IMR-90 (cell line): ENCODE data around the gene GLG1. TPM values are rescaled to one million over a fixed set of nuclear protein-coding genes. Genes with fewer than 3 reads are reported as not detected.
A peak's percentile ranks its signal among the peaks of the same experiment; 100 is the strongest.

Experiments used
- ATAC-seq: fragments of 200-7000 bp; cut with Tn5 transposase; 2 replicates; pipeline ENCODE4 v1.9.1; 2020; ENCODE audit warnings: low read depth, mild to moderate bottlenecking, moderate library complexity
- BruUV-seq: library from RNA; stranded (reverse); fragments of 400-500 nt; replicated peaks from 2 replicates; lab custom pipeline; 2021; lab: Mats Ljungman, UMichigan
- CTCF ChIA-PET: fragments of 300-600 bp; formaldehyde crosslinking; extraction: SDS; loops from one replicate; lab custom pipeline; 2021; ENCODE audit warnings: antibody characterized with exemption; lab: Yijun Ruan, JAX
- POLR2A ChIA-PET: fragments of 300-600 bp; sonication (Branson Sonifier 250); formaldehyde crosslinking; loops from one replicate; lab custom pipeline; 2022; ENCODE audit warnings: antibody characterized with exemption; ENCODE audit not compliant: unreplicated experiment; lab: Charles Lee
- DNase-seq: peaks from one replicate; pipeline ENCODE4 v3.0.0; 2013
- H2AFZ ChIP-seq: replicated peaks from 2 replicates; pipeline ENCODE3; 2013; ENCODE audit warnings: low read length, mild to moderate bottlenecking; ENCODE audit not compliant: poor library complexity
- H2AK5ac ChIP-seq: 2 replicates; pipeline ENCODE4 v1.6.1; 2013; ENCODE audit warnings: low read depth, low read length, inconsistent platforms
- H2AK9ac ChIP-seq: replicated peaks from 2 replicates; pipeline ENCODE3; 2013; ENCODE audit warnings: mild to moderate bottlenecking, low read depth, low read length, moderate library complexity; ENCODE audit not compliant: poor library complexity
- H2BK120ac ChIP-seq: 2 replicates; pipeline ENCODE4 v1.6.1; 2013; ENCODE audit warnings: low read depth, low read length, inconsistent platforms
- H2BK15ac ChIP-seq: 3 replicates; pipeline ENCODE4 v1.6.1; 2013; ENCODE audit warnings: low read depth, low read length, inconsistent platforms
- H2BK20ac ChIP-seq: 2 replicates; pipeline ENCODE4 v1.6.1; 2013; ENCODE audit warnings: low read depth, mild to moderate bottlenecking, inconsistent platforms, low read length, moderate library complexity
- H2BK5ac ChIP-seq: 2 replicates; pipeline ENCODE4 v1.6.1; 2013; ENCODE audit warnings: mild to moderate bottlenecking, low read depth, low read length, inconsistent platforms; ENCODE audit not compliant: poor library complexity, severe bottlenecking
- H3K14ac ChIP-seq: replicated peaks from 2 replicates; pipeline ENCODE4 v1.6.1; 2013; ENCODE audit warnings: low read depth, low read length, inconsistent platforms
- H3K18ac ChIP-seq: 2 replicates; pipeline ENCODE4 v1.6.1; 2013; ENCODE audit warnings: low read depth, low read length, control low read depth
- H3K23ac ChIP-seq: 2 replicates; pipeline ENCODE4 v1.6.1; 2013; ENCODE audit warnings: low read depth, low read length, inconsistent platforms
- H3K27ac ChIP-seq: 2 replicates; pipeline ENCODE4 v1.5.1; 2013; ENCODE audit warnings: mild to moderate bottlenecking, control low read depth, low read length; ENCODE audit not compliant: insufficient read depth
- H3K27me3 ChIP-seq: 2 replicates; pipeline ENCODE4 v1.6.1; 2013; ENCODE audit warnings: low read length; ENCODE audit not compliant: control insufficient read depth, insufficient read depth
- H3K36me3 ChIP-seq: 2 replicates; pipeline ENCODE4 v1.6.1; 2013; ENCODE audit warnings: low read length, mixed read lengths; ENCODE audit not compliant: control insufficient read depth, insufficient read depth
- H3K4ac ChIP-seq: 2 replicates; pipeline ENCODE4 v1.6.1; 2013; ENCODE audit warnings: low read depth, low read length, inconsistent platforms
- H3K4me1 ChIP-seq: 2 replicates; pipeline ENCODE4 v1.6.1; 2013; ENCODE audit warnings: low read length, mixed read lengths; ENCODE audit not compliant: control insufficient read depth, insufficient read depth
- H3K4me2 ChIP-seq: 2 replicates; pipeline ENCODE4 v1.6.1; 2013; ENCODE audit warnings: low read depth, mild to moderate bottlenecking, control low read depth, low read length, moderate library complexity
- H3K4me3 ChIP-seq: 2 replicates; pipeline ENCODE4 v1.5.1; 2013; ENCODE audit warnings: low read depth, mild to moderate bottlenecking, control low read depth, low read length, moderate library complexity; ENCODE audit not compliant: insufficient read depth
- H3K56ac ChIP-seq: 2 replicates; pipeline ENCODE4 v1.6.1; 2013; ENCODE audit warnings: low read length, inconsistent platforms; ENCODE audit not compliant: insufficient read depth; ENCODE audit errors: extremely low read depth
- H3K79me1 ChIP-seq, 2 experiments: 2 replicates each; pipeline ENCODE4 v1.6.1; 2013; ENCODE audit warnings: low read length in 2 of 2, inconsistent platforms in 1 of 2, low read depth in 1 of 2
- H3K9ac ChIP-seq: 2 replicates; pipeline ENCODE4 v1.6.1; 2013; ENCODE audit warnings: low read depth, low read length, control low read depth
- H3K9me1 ChIP-seq: 2 replicates; pipeline ENCODE4 v1.6.1; 2013; ENCODE audit warnings: low read length, inconsistent platforms; ENCODE audit not compliant: insufficient read depth
- H3K9me3 ChIP-seq: 2 replicates; pipeline ENCODE4 v1.6.1; 2013; ENCODE audit warnings: low read length; ENCODE audit not compliant: control insufficient read depth, insufficient read depth
- H4K20me1 ChIP-seq: 2 replicates; pipeline ENCODE4 v1.6.1; 2013; ENCODE audit warnings: low read length, inconsistent platforms; ENCODE audit not compliant: insufficient read depth
- H4K5ac ChIP-seq: 2 replicates; pipeline ENCODE4 v1.6.1; 2013; ENCODE audit warnings: mild to moderate bottlenecking, low read depth, low read length, control low read depth
- H4K8ac ChIP-seq, 2 experiments: 2 replicates each; pipeline ENCODE4 v1.6.1; 2013; ENCODE audit warnings: low read depth in 2 of 2, low read length in 2 of 2, control low read depth in 1 of 2, inconsistent platforms in 1 of 2
- H4K91ac ChIP-seq: 2 replicates; pipeline ENCODE4 v1.6.1; 2013; ENCODE audit warnings: low read depth, low read length, inconsistent platforms; ENCODE audit not compliant: insufficient read depth
- BHLHE40 ChIP-seq: fragments of 150-350 bp; IDR thresholded peaks from 2 replicates; pipeline ENCODE4 v1.6.1; 2016; ENCODE audit warnings: mild to moderate bottlenecking, low read depth, low read length
- CEBPB ChIP-seq: IDR thresholded peaks from 2 replicates; pipeline ENCODE4 v1.6.1; 2012; ENCODE audit warnings: low read depth, low read length, improper control_type of control experiment
- CHD1 ChIP-seq: IDR thresholded peaks from 2 replicates; pipeline ENCODE4 v1.6.1; 2012; ENCODE audit warnings: low read depth, low read length, improper control_type of control experiment
- MAFK ChIP-seq: IDR thresholded peaks from 2 replicates; pipeline ENCODE4 v1.6.1; 2012; ENCODE audit warnings: low read depth, low read length, improper control_type of control experiment
- MAZ ChIP-seq: IDR thresholded peaks from 2 replicates; pipeline ENCODE4 v1.6.1; 2012; ENCODE audit warnings: low read depth, mild to moderate bottlenecking, low read length, improper control_type of control experiment, moderate library complexity, borderline replicate concordance
- MXI1 ChIP-seq: IDR thresholded peaks from 2 replicates; pipeline ENCODE4 v1.6.1; 2012; ENCODE audit warnings: low read depth, mild to moderate bottlenecking, low read length, moderate library complexity, borderline replicate concordance
- NFE2L2 ChIP-seq: fragments of 150-350 bp; IDR thresholded peaks from 2 replicates; pipeline ENCODE4 v1.6.1; 2016; ENCODE audit warnings: low read depth, mild to moderate bottlenecking, low read length
- POLR2A ChIP-seq: IDR thresholded peaks from 2 replicates; pipeline ENCODE4 v1.6.1; 2012; ENCODE audit warnings: mild to moderate bottlenecking, low read depth, low read length
- RAD21 ChIP-seq: IDR thresholded peaks from 2 replicates; pipeline ENCODE4 v1.6.1; 2012; ENCODE audit warnings: low read length, improper control_type of control experiment
- RCOR1 ChIP-seq: IDR thresholded peaks from 2 replicates; pipeline ENCODE4 v1.6.1; 2012; ENCODE audit warnings: mild to moderate bottlenecking, low read length, improper control_type of control experiment; ENCODE audit not compliant: insufficient replicate concordance
- RFX5 ChIP-seq: IDR thresholded peaks from 2 replicates; pipeline ENCODE4 v1.8.0; 2012; ENCODE audit warnings: low read depth, mild to moderate bottlenecking, low read length, moderate library complexity
- SMC3 ChIP-seq: fragments of 150-350 bp; IDR thresholded peaks from 2 replicates; pipeline ENCODE4 v1.6.1; 2016; ENCODE audit warnings: low read depth, mild to moderate bottlenecking, antibody characterized with exemption, low read length, moderate library complexity
- WGBS, 2 experiments: methylation state at CpG; one replicate each; pipeline versions ENCODE4 v1.1.5 to v1.1.7; 2013; ENCODE audit warnings: missing lambda C conversion rate in 2 of 2; ENCODE audit not compliant: insufficient read length in 1 of 2; ENCODE audit errors: extremely low coverage in 2 of 2; 5-methylcytosine and 5-hydroxymethylcytosine counted together
- dilution Hi-C: fragments of 300-500 bp; cut with HindIII; formaldehyde crosslinking; loops from one replicate; pipeline ENCODE4 v1.14.3; 2018; ENCODE audit warnings: low sequenced_read_pairs; ENCODE audit not compliant: unreplicated experiment
- in situ Hi-C: fragments of 300-500 bp; cut with MboI; formaldehyde crosslinking; loops from 3 replicates; pipeline ENCODE4 v1.14.3; 2019; ENCODE audit warnings: low sequenced_read_pairs, inconsistent platforms, mixed read lengths
- intact Hi-C: fragments of 100-400 bp; cut with micrococcal nuclease; formaldehyde crosslinking; loops from 2 replicates; pipeline ENCODE4 v1.10.0; 2022
- polyA plus RNA-seq, 3 experiments: library from polyadenylated mRNA; depleted of rRNA; stranded (reverse); fragments of >200 nt; gene quantifications; 2 replicates each; pipeline ENCODE4 v1.2.3, GENCODE V29; 2012; ENCODE audit warnings: low replicate concordance in 1 of 3
- total RNA-seq: library from RNA; depleted of rRNA; stranded (reverse); fragments of >200 nt; gene quantifications from 2 replicates; pipeline ENCODE4 v1.2.3, GENCODE V29; 2012
- TF ChIP-seq, protein P1 (sequence below): fragments of 150-350 bp; IDR thresholded peaks from 2 replicates; pipeline ENCODE4 v1.6.1; 2017; ENCODE audit warnings: mild to moderate bottlenecking, antibody characterized with exemption, low read length, low read depth
- TF ChIP-seq, protein P2 (sequence below): conservative IDR thresholded peaks from 2 replicates; pipeline ENCODE4 v1.5.1; 2012; ENCODE audit warnings: mild to moderate bottlenecking, low read depth, low read length, improper control_type of control experiment

The GLG1 gene
- total and polyA plus RNA-seq, 2 of the 4 experiments (the other 2 are of a cell fraction): 91.0 to 107 TPM

DNA sequence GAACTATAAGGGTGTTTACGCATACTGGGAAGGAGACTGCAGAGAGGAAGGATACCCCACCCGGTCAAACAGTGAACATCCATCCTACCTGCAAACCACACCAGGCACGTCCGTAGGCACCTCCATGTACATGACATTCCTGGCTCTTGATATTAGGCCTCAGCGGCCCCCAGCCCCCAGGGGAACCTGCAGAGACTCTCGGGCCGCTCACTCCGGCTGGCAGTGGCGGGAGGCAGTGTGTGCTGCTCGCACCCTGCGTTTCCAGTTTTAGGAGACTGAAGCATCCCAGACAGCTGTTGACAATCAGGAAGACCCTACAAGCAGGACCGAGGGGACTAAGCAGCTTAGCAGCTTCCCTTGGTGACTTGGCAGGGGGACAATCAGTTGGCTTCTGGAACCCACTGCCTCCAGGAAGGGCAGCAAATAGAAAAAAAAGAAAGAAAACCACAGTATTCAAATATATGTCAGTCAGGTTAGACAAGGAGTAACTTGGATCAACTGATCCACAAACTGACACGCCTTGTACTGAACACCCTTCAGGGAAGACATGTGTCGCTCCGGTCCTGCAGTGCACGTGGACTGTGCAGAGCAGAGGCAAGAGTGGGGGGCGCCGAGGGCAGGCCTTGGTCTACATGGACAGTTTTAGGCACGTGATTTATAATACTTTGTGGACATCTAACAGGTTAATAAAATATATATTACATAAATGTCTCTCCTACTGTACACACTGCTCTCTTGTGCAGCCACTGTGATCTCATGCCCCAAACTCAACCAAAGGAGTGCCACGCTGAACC is 155.8 kb downstream of the GLG1 start (continued):
- no peak for TF ChIP-seq CEBPB

DNA sequence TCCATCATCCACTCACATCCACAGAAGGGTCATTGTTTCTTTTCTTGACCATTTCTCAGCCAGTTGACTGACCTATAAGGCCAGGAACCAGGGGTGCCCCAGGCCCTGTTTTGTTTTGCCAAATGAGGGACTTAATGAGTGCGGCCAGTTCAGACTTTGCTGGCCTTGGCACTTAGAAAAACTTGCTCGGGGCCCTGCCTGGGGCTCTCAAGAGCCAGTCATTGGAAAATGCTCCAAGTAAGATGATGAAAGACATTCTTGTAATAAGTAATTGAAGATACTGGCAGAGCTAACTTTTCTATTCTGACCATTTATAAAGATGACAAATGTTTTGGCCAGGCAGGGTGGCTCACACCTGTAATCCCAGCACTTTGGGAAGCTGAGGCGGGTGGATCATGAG is 156.7 kb downstream of the GLG1 start:
- ChIA-PET POLR2A (no interaction called here), CTCF (interaction anchor here (1.1 to 1.6 kb wide), 2 partner anchors 7 to 26 kb away, joined by 3 to 5 read pairs; no protein-coding TSS in a partner anchor)
- DNase-seq (no peak), ATAC-seq (no peak)
- Histone ChIP-seq H3K4me3 (no peak overlapping the region), H3K4ac (peak overlapping the region; percentile 31), H3K18ac (no peak overlapping the region), H3K56ac (no peak overlapping the region), H4K8ac (peak overlapping the region in 1 of 2 experiments; percentile 46; a peak in 1 of 4 replicates), H3K36me3 (peaks cover 29% of the 10 kb centered on the region), H3K27me3 (no peaks in the 10 kb centered on the region), H2BK20ac (peak overlapping the region; percentile 38; the same call in 1 of the 2 replicates), H2BK120ac (0 out of 2 replicates have a peak overlapping the region, but pooled peaks have one; percentile 8), H4K5ac (no peak overlapping the region), H3K9ac (no peak overlapping the region), H2AK9ac (no peak overlapping the region), H3K9me3 (no peaks in the 10 kb centered on the region), H3K9me1 (peaks cover 27% of the 10 kb centered on the region), H3K23ac (no peak overlapping the region; the same call in 1 of the 2 replicates), H2AFZ (no peak overlapping the region), H2BK5ac (peak overlapping the region; percentile 40), H3K4me2 (no peak overlapping the region), H3K27ac (peak overlapping the region; percentile 34; the same call in 1 of the 2 replicates), H3K14ac (peak overlapping the region; percentile 70), H4K20me1 (peaks cover 13% of the 10 kb centered on the region; the same call in 1 of the 2 replicates), H2BK15ac (peak overlapping the region; percentile 71; the same call in 1 of the 3 replicates), H3K79me1 (peaks cover 7 to 48% of the 10 kb centered on the region in 2 experiments; a peak in 3 of 4 replicates), H4K91ac (0 out of 2 replicates have a peak overlapping the region, but pooled peaks have one; percentile 5), H2AK5ac (peak overlapping the region; percentile 94), H3K4me1 (peaks cover 10% of the 10 kb centered on the region)
- dilution Hi-C loops: no loop called here
- in situ Hi-C loops: no loop called here
- 100% methylated on average over 2 of the region's 3 CpGs; no CpG with 5 or more reads in 1 of the 2 experiments for WGBS, 2 experiments
- no TSS peak for BruUV-seq
- intact Hi-C loops: no loop called here
- TF ChIP-seq POLR2A: no peak
- TF ChIP-seq, protein P1, sequence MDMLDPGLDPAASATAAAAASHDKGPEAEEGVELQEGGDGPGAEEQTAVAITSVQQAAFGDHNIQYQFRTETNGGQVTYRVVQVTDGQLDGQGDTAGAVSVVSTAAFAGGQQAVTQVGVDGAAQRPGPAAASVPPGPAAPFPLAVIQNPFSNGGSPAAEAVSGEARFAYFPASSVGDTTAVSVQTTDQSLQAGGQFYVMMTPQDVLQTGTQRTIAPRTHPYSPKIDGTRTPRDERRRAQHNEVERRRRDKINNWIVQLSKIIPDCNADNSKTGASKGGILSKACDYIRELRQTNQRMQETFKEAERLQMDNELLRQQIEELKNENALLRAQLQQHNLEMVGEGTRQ: no peak
- no peak for TF ChIP-seq NFE2L2
- no peak for TF ChIP-seq MAFK
- TF ChIP-seq MAZ: no peak
- no peak for TF ChIP-seq MXI1
- TF ChIP-seq CHD1: no peak
- no peak for TF ChIP-seq RCOR1
- TF ChIP-seq, protein P2, sequence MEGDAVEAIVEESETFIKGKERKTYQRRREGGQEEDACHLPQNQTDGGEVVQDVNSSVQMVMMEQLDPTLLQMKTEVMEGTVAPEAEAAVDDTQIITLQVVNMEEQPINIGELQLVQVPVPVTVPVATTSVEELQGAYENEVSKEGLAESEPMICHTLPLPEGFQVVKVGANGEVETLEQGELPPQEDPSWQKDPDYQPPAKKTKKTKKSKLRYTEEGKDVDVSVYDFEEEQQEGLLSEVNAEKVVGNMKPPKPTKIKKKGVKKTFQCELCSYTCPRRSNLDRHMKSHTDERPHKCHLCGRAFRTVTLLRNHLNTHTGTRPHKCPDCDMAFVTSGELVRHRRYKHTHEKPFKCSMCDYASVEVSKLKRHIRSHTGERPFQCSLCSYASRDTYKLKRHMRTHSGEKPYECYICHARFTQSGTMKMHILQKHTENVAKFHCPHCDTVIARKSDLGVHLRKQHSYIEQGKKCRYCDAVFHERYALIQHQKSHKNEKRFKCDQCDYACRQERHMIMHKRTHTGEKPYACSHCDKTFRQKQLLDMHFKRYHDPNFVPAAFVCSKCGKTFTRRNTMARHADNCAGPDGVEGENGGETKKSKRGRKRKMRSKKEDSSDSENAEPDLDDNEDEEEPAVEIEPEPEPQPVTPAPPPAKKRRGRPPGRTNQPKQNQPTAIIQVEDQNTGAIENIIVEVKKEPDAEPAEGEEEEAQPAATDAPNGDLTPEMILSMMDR: no peak
- no peak for TF ChIP-seq SMC3
- no peak for TF ChIP-seq RAD21
- TF ChIP-seq RFX5: no peak
- TF ChIP-seq BHLHE40: no peak
- TF ChIP-seq CEBPB: no peak
